Measurements from ENCODE around the gene SAC3D1.

DNA sequence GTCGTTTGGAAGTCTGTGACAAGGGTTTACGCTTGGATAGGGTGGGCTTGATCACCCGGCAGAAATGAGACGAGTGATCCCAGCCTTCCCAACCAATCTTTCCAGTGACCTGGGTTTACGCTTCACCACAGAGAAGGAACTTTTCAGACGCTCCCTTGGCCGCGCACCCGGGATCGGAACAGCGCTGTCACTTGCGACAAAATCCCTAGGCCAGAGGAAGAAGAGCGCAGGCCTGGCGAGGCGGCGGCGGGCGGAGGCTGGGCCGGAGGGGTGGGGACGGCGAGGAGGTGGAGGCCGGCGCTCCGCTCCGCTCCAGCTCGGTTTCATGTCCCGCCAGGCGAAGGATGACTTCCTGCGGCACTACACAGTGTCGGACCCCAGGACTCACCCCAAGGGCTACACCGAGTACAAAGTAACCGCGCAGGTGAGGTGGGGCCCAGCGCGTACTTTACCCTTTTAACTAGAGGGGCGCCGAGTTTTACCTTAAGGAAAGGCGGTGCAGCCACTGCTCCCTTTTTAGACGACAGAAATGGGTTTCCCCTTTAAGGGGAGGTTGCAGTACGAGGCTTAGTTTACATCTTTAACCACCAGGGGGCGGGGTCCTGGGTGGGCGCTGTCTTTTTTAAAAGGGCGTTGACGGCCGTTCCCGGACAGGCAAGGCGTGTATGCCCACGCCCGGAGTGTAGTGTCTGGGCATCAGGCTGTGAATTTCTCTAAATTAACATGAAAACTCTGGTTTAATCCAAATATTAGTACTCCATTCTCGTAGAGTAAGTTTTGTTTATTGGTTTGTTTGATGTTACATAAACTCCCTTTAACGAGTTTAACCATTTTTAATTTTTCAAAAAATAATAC is 13.6 kb upstream of the SAC3D1 start, which contains the start of gene SNX15:
- TF ChIP-seq, protein P1, sequence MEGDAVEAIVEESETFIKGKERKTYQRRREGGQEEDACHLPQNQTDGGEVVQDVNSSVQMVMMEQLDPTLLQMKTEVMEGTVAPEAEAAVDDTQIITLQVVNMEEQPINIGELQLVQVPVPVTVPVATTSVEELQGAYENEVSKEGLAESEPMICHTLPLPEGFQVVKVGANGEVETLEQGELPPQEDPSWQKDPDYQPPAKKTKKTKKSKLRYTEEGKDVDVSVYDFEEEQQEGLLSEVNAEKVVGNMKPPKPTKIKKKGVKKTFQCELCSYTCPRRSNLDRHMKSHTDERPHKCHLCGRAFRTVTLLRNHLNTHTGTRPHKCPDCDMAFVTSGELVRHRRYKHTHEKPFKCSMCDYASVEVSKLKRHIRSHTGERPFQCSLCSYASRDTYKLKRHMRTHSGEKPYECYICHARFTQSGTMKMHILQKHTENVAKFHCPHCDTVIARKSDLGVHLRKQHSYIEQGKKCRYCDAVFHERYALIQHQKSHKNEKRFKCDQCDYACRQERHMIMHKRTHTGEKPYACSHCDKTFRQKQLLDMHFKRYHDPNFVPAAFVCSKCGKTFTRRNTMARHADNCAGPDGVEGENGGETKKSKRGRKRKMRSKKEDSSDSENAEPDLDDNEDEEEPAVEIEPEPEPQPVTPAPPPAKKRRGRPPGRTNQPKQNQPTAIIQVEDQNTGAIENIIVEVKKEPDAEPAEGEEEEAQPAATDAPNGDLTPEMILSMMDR (conservative IDR thresholded peaks at IDR 0.05), result peak; percentile 94
- TF ChIP-seq EZH2 (IDR thresholded peaks at IDR 0.05; ENCODE audit: low read depth), result no peak

Data from PC-9 (cell line).